K562 (cell line): ENCODE results near the gene SLC30A7. TPM values are rescaled to one million over a fixed set of nuclear protein-coding genes. Genes with fewer than 3 reads are reported as not detected.

ENCODE experiments used
- ATAC-seq: fragments of 200-7000 bp; cut with Tn5 transposase; 3 replicates; pipeline ENCODE4 v1.9.1; 2020; ENCODE audit warnings: moderate library complexity
- Bru-seq: library from RNA; stranded (reverse); fragments of 400-500 nt; gene quantifications from one replicate; lab custom pipeline; 2021; lab: Mats Ljungman, UMichigan
- BruChase-seq, 2 experiments: library from RNA; stranded (reverse); fragments of 400-500 nt; gene quantifications; one replicate each; lab custom pipeline; 2021; lab: Mats Ljungman, UMichigan
- BruUV-seq: library from RNA; stranded (reverse); fragments of 400-500 nt; replicated peaks from 2 replicates; lab custom pipeline; 2021; lab: Mats Ljungman, UMichigan
- CTCF ChIA-PET: fragments of 300-600 bp; formaldehyde crosslinking; extraction: SDS; loops from one replicate; lab custom pipeline; 2021; ENCODE audit warnings: low intra/inter-chr PET ratio; lab: Yijun Ruan, JAX
- POLR2A ChIA-PET: fragments of 300-600, 350-650 bp; sonication (Branson Sonifier 250); formaldehyde crosslinking; extraction: SDS; loops from one replicate; lab custom pipeline; 2021; ENCODE audit warnings: antibody characterized with exemption, inconsistent platforms; lab: Yijun Ruan, JAX
- DNase-seq, 4 experiments: peaks; one replicate each; pipeline versions ENCODE4 v3.0.0 to v3.0.0-alpha.2; 2011 to 2018; ENCODE audit warnings: low spot score in 3 of 4, mixed read lengths in 3 of 4; ENCODE audit errors: extremely low read depth in 1 of 4
- FAIRE-seq: peaks from 2 replicates; lab custom pipeline; 2011; peaks lifted over from hg19 to GRCh38; lab: Jason Lieb, UNC
- H2AFZ ChIP-seq: 2 replicates; pipeline ENCODE4 v1.6.0; 2011; ENCODE audit warnings: low read depth, low read length, control low read depth, inconsistent platforms
- H3K27ac ChIP-seq: fragments of 200-600 bp; 3 replicates; pipeline ENCODE4 v1.8.0; 2011; ENCODE audit warnings: low read depth, mild to moderate bottlenecking, control low read depth, inconsistent platforms, low read length, moderate library complexity, mixed read lengths; ENCODE audit errors: extremely low read depth
- H3K27me3 ChIP-seq, 2 experiments: fragments of 300-600 bp in 1 of 2; 2 replicates in 1 of 2; 3 replicates in 1 of 2; pipeline versions ENCODE4 v1.6.0 to v1.8.0; 2011; ENCODE audit warnings: inconsistent platforms in 2 of 2, low read length in 2 of 2, mild to moderate bottlenecking in 1 of 2, mixed read lengths in 1 of 2, moderate library complexity in 1 of 2; ENCODE audit not compliant: control insufficient read depth in 2 of 2, insufficient read depth in 2 of 2
- H3K36me3 ChIP-seq: fragments of 300-600 bp; 3 replicates; pipeline ENCODE4 v1.8.0; 2011; ENCODE audit warnings: mild to moderate bottlenecking, low read length, inconsistent platforms; ENCODE audit not compliant: control insufficient read depth, insufficient read depth
- H3K4me1 ChIP-seq, 2 experiments: fragments of 200-600 bp in 1 of 2; replicated peaks in 1 of 2; 2 replicates in 1 of 2; 3 replicates in 1 of 2; pipeline versions ENCODE4 v1.5.1 to v1.8.0; 2011; ENCODE audit warnings: inconsistent platforms in 2 of 2, low read length in 2 of 2, mild to moderate bottlenecking in 1 of 2, mixed read lengths in 1 of 2, moderate library complexity in 1 of 2; ENCODE audit not compliant: control insufficient read depth in 2 of 2, insufficient read depth in 2 of 2
- H3K4me2 ChIP-seq: 2 replicates; pipeline ENCODE4 v1.6.1; 2011; ENCODE audit warnings: low read length, control low read depth, inconsistent platforms, mixed read lengths; ENCODE audit not compliant: insufficient read depth
- H3K4me3 ChIP-seq: fragments of 200-600 bp; sonication (generic), shearing (Covaris generic); 2 replicates; pipeline ENCODE4 v1.5.1; 2016; ENCODE audit warnings: control low read depth, inconsistent platforms
- H3K79me2 ChIP-seq: fragments of 200-600 bp; 3 replicates; pipeline ENCODE4 v1.8.0; 2011; ENCODE audit warnings: low read length, inconsistent platforms; ENCODE audit not compliant: control insufficient read depth, insufficient read depth
- H3K9ac ChIP-seq, 2 experiments: 2 replicates each; pipeline versions ENCODE4 v1.6.0 to v1.6.1; 2011; ENCODE audit warnings: low read depth in 2 of 2, low read length in 2 of 2, control low read depth in 1 of 2, inconsistent platforms in 1 of 2, mild to moderate bottlenecking in 1 of 2, mixed read lengths in 1 of 2; ENCODE audit not compliant: insufficient read depth in 1 of 2
- H3K9me1 ChIP-seq: one replicate; pipeline ENCODE4 v1.6.0; 2011; ENCODE audit warnings: inconsistent platforms, mild to moderate bottlenecking, low read length, moderate library complexity; ENCODE audit not compliant: control insufficient read depth, insufficient read depth
- H3K9me3 ChIP-seq: replicated peaks from 2 replicates; pipeline ENCODE4 v1.5.1; 2011; ENCODE audit warnings: low read depth, low read length, inconsistent platforms; ENCODE audit not compliant: control insufficient read depth, insufficient read depth
- H4K20me1 ChIP-seq: replicated peaks from 2 replicates; pipeline ENCODE4 v1.6.1; 2011; ENCODE audit warnings: low read length, inconsistent platforms, mixed read lengths; ENCODE audit not compliant: control insufficient read depth, insufficient read depth
- POLR2AphosphoS5 ChIP-seq: IDR thresholded peaks from 2 replicates; pipeline ENCODE4 v1.6.1; 2011; ENCODE audit warnings: mild to moderate bottlenecking, low read depth, low read length, moderate library complexity; ENCODE audit not compliant: control insufficient read depth, insufficient read depth
- RBM17 ChIP-seq: fragments of 200-400 bp; formaldehyde crosslinking; IDR thresholded peaks from 2 replicates; pipeline ENCODE4 v1.6.1; 2017; ENCODE audit warnings: low read depth, mild to moderate bottlenecking, low read length, borderline replicate concordance
- SIN3A ChIP-seq, 2 experiments: fragments of 150-350 bp in 1 of 2; IDR thresholded peaks; 2 replicates each; pipeline ENCODE4 v1.6.1; 2011 to 2016; ENCODE audit warnings: borderline replicate concordance in 2 of 2, low read depth in 2 of 2, low read length in 2 of 2, mild to moderate bottlenecking in 2 of 2, moderate library complexity in 2 of 2; ENCODE audit not compliant: control insufficient read depth in 1 of 2
- ZNF263 ChIP-seq: sonication (generic); formaldehyde crosslinking; IDR thresholded peaks from 2 replicates; pipeline ENCODE4 v1.8.0; 2022; ENCODE audit warnings: mild to moderate bottlenecking, missing genetic modification reagents, borderline replicate concordance
- WGBS: fragments of 100-300 bp; shearing (Covaris generic); methylation state at CpG from one replicate; pipeline ENCODE4 v1.1.6; 2016; ENCODE audit warnings: low coverage, mixed read lengths; ENCODE audit not compliant: insufficient coverage; ENCODE audit errors: missing lambda C conversion rate; 5-methylcytosine and 5-hydroxymethylcytosine counted together
- in situ Hi-C: fragments of 300-500 bp; cut with MboI; formaldehyde crosslinking; loops from 4 replicates; pipeline ENCODE4 v1.15.0; 2018; ENCODE audit warnings: inconsistent platforms, mixed read lengths
- intact Hi-C: fragments of 100-400 bp; cut with micrococcal nuclease; formaldehyde crosslinking; loops from 2 replicates; pipeline ENCODE4 v1.14.2; 2022
- long read RNA-seq, 3 experiments: library from polyadenylated mRNA in 2 of 3; library from RNA in 1 of 3; unstranded in 2 of 3; stranded (forward) in 1 of 3; transcript quantifications; one replicate each; pipeline ENCODE4 v2.0.0, GENCODE V29; 2019 to 2022
- polyA minus RNA-seq, 3 experiments: library from RNA; depleted of rRNA, polyadenylated mRNA; stranded (reverse); fragments of >200 nt; gene quantifications; 2 replicates each; pipeline ENCODE4 v1.2.3, GENCODE V29; 2011
- polyA plus RNA-seq, 8 experiments: library from polyadenylated mRNA; depleted of rRNA in 4 of 8; stranded (reverse) in 5 of 8; unstranded in 3 of 8; fragments of >200 nt; fragmentation: Nextera tagmentation in 2 of 8; fragmentation: Illumina TruSeq in 1 of 8; extraction: Ambion mirVana in 2 of 8; extraction: Trizol in 1 of 8; gene quantifications; 2 replicates each; pipeline versions ENCODE4 v1.2.1 to v1.2.3, GENCODE V29; 2011 to 2014; ENCODE audit warnings: inconsistent platforms in 1 of 8, missing spikeins in 1 of 8
- total RNA-seq, 7 experiments: library from RNA; depleted of rRNA in 6 of 7; stranded (reverse); fragments of >200 nt in 6 of 7; fragmentation: Illumina TruSeq in 2 of 7; extraction: Trizol in 2 of 7; gene quantifications; 2 replicates each; pipeline versions ENCODE4 v1.2.1 to v1.2.3, GENCODE V29; 2011 to 2021; ENCODE audit warnings: low replicate concordance in 1 of 7

Gene SLC30A7, protein sequence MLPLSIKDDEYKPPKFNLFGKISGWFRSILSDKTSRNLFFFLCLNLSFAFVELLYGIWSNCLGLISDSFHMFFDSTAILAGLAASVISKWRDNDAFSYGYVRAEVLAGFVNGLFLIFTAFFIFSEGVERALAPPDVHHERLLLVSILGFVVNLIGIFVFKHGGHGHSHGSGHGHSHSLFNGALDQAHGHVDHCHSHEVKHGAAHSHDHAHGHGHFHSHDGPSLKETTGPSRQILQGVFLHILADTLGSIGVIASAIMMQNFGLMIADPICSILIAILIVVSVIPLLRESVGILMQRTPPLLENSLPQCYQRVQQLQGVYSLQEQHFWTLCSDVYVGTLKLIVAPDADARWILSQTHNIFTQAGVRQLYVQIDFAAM
- 26.7 and 40.9 TPM in 2 replicates for total RNA-seq (2011; cell fraction: chromatin; rRNA removed; ENCODE audit: low replicate concordance)
- 7.3 and 9.2 TPM in 2 replicates for total RNA-seq (2011; cell fraction: nucleolus; rRNA removed)
- total RNA-seq (2011; cell fraction: nucleoplasm; rRNA removed), result 23.0 and 38.4 TPM in 2 replicates
- total RNA-seq (2014; rRNA removed) (7.2 and 7.4 TPM in 2 replicates), total RNA-seq (2014; rRNA removed; fragmentation: Illumina TruSeq; extraction: Trizol) (17.1 and 19.5 TPM in 2 replicates), total RNA-seq (2015; rRNA removed; fragmentation: Illumina TruSeq; extraction: Trizol) (14.0 and 14.6 TPM in 2 replicates), total RNA-seq (2021) (14.0 and 15.1 TPM in 2 replicates), polyA plus RNA-seq (2011; rRNA removed) (6.0 and 7.2 TPM in 2 replicates), polyA plus RNA-seq (2014; fragmentation: Illumina TruSeq; extraction: Trizol) (5.5 and 5.8 TPM in 2 replicates), polyA plus RNA-seq (2014; fragmentation: Nextera tagmentation; extraction: Ambion mirVana) (1 to 10 TPM; 4.3 to 9.3 TPM), polyA plus RNA-seq (2014; rRNA removed) (3.5 and 3.6 TPM in 2 replicates), polyA minus RNA-seq (2011; rRNA and poly(A)+ RNA removed) (13.4 and 14.2 TPM in 2 replicates), Bru-seq, nascent RNA (percentile 86 among the genes with signal in this experiment), BruChase-seq, experiment 1, labeled RNA remaining after a 2-hour chase (percentile 91 among the genes with signal in this experiment), BruChase-seq, experiment 2, labeled RNA remaining after a 6-hour chase (percentile 86 among the genes with signal in this experiment)
- 1.7 and 3.6 TPM in 2 replicates for polyA plus RNA-seq (2011; cell fraction: cytosol; rRNA removed)
- polyA plus RNA-seq (2011; cell fraction: nucleus; rRNA removed), result 8.3 and 9.2 TPM in 2 replicates
- 2.9 and 3.0 TPM in 2 replicates for polyA plus RNA-seq (2012)
- polyA minus RNA-seq (2011; cell fraction: cytosol; rRNA and poly(A)+ RNA removed), result 9.3 and 12.6 TPM in 2 replicates
- polyA minus RNA-seq (2011; cell fraction: nucleus; rRNA and poly(A)+ RNA removed), result 6.5 and 9.0 TPM in 2 replicates
- long read RNA-seq, experiment 1, full-length matches to known transcripts, result 27 of 72 reads
- long read RNA-seq, experiment 1, partial matches to known transcripts, result 8 of 72 reads
- long read RNA-seq, experiment 1, other reads (novel, unspliced or antisense), result 37 of 72 reads
- long read RNA-seq, experiment 2, partial matches to known transcripts, result 1 of 5 reads
- long read RNA-seq, experiment 2, other reads (novel, unspliced or antisense), result 4 of 5 reads
- long read RNA-seq, experiment 3, full-length matches to known transcripts, result 7 of 11 reads
- long read RNA-seq, experiment 3, partial matches to known transcripts, result 1 of 11 reads
- long read RNA-seq, experiment 3, other reads (novel, unspliced or antisense), result 3 of 11 reads

DNA sequence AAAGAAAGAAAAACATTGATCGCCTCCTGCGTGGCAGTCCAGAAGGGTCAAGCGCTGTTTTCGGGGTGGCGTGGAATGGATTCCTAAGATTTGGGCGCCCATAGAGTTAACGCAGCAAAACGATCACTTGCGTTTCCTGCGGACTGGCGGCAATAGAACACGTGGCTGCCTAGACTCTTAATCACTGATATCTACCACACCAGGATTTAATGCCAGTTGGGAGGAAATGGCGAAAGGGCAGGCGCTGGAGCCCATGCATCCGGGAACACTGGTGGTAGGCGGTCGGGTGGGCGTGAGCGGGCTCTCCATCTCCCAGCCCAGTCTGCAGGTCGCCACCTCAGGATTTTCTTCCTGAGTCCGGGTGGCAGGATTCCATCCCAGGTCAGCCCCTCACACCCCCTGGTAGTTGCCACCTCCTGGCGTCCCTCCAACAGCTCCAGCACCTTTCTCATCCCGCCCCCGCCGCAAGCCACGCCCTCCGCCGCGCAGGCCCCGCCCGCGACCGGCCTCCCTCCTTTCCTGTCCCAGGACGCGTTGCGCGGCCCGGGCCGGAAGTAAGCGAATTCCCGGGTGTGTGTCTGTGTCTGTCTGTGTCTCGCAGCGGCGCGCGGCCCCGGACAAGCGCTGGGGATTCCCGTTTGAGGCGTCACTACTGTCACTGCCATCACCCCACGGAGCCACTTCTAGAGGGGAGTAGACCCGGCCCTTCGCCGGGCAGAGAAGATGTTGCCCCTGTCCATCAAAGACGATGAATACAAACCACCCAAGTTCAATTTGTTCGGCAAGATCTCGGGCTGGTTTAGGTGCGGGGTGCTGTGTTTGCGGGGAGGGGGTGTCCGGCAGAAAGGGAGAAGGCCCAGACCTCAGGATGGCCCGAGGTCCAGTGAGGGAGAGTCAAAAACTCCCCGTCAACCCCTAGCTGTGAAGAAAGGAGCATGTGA, at the start of gene SLC30A7:
Gene SLC30A7 (plus strand): TSS at position 551 of the 941 bp plus-strand sequence. CDS start 173 bp downstream, at position 724.
- peaks cover 2% of the 10 kb centered on the region; the same call in 1 of the 2 replicates for H3K9me3 ChIP-seq
- peak within 1 kb of the TSS; percentile 90 for H3K4me3 ChIP-seq
- H3K27ac ChIP-seq, result peak within 1 kb of the TSS; percentile 92
- H3K4me1 ChIP-seq, result peaks cover 0 to 8% of the 10 kb centered on the region in 2 experiments; a peak in 3 of 5 replicates
- H2AFZ ChIP-seq, result peak within 1 kb of the TSS; percentile 96
- FAIRE-seq (peak; percentile 71), DNase-seq (peak; percentile 87 to 95 (median 90)), ATAC-seq (peak; percentile 93)
- peak within 1 kb of the TSS; percentile 93 to 95 for H3K9ac ChIP-seq
- WGBS, result under 1% methylated on average over 44 of the region's 62 CpGs
- in situ Hi-C loops (no loop called here), intact Hi-C loops (loop anchor here (10.0 kb wide), 1 partner anchor 761 kb away; the partner anchor contains the start of genes SASS6 and TRMT13)
- H3K9me1 ChIP-seq, result no peaks in the 10 kb centered on the region
- TSS peak; percentile 47 for BruUV-seq
- peaks cover 49% of the 10 kb centered on the region for H3K36me3 ChIP-seq
- POLR2A ChIA-PET, result interaction anchor here (0.6 to 1.5 kb wide), 5 partner anchors 12 to 140 kb away, joined by 3 to 4 read pairs (median 3); no protein-coding TSS in a partner anchor
- no peaks in the 10 kb centered on the region for H3K27me3 ChIP-seq
- CTCF ChIA-PET, result no interaction called here
- H3K4me2 ChIP-seq, result peak within 1 kb of the TSS; percentile 86
- peaks cover 66% of the 10 kb centered on the region for H3K79me2 ChIP-seq
- H4K20me1 ChIP-seq, result no peaks in the 10 kb centered on the region
- TF ChIP-seq ZNF263 (CRISPR knock-in tag) (peak; percentile 43; the same call in 1 of the 2 replicates), RBM17 (no peak), POLR2AphosphoS5 (peak; percentile 88), SIN3A (IDR thresholded peaks at IDR 0.05; ENCODE audit: borderline replicate concordance in 2 of 2, control insufficient read depth in 1 of 2, low read depth in 2 of 2, low read length in 2 of 2) (peak; percentile 49 to 68; a peak in 1 of 4 replicates)
